Measurements from ENCODE around the gene SHOX.

The SHOX gene

DNA sequence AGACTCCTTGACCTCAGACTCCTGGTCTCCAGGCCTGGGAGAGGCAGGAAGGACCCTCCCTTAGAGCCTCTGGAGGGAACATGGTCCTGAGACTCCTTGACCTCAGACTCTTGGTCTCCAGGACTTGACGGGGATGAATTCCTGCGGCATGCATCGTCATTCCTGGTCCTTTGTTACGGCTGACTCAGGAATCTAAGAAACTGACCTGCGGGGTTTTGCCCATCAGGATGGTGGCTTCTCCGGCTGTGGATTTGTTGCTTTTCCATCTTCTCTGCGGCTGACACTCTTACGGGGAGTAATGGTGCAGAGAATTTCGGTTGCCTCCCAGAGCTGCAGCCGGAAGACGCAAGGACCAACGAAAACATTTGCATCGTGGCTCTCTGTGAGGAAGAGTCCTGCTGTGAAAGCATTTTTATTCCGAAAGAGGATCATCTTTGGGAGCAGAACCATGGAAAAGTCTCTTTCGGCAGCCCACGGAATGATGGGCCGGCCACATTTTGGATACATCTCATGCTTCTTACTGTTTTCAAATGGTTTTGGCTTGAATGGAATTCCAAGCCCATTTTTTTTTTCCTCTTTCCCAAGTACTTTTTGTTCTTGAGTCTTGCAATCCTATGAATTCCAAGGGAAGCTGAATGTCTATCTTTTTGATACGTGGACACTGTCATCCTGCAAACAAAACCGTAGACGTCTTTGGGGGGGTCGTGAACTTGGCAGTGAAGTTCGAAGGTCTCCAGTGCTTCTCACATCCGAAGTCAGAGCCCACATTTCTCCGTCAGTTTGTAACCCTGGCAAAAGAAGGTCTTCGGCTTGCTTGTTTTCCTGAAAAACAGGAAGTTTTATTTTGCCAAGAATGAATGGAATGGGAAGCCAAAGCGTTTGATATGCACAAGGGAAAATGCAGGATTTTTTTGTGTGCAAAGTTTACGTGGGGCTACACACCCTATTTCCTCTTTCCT is 36.5 kb downstream of the SHOX start:
- no peak for DNase-seq (ENCODE audit: low spot score)

DNA sequence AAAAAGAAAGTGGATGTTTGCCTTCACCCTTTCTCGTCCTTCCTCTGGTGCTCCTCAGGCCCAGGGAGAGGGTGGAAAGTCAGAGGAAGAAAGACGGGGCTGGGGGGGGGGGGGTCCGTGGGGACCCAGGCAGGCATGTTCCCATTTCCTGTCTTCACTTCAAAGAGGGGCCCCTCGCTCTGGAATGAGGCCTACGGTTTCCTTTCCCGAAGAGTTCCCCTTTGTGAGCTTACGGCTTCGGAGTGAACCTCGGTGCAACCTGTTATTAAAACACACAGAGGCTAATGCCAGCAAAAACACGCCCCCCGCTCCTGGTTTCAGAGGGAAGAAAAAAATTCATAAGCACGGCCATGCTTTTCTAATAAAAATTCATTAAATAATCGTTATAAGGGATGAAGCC is 40.1 kb downstream of the SHOX start:
- DNase-seq (ENCODE audit: low spot score): no peak

DNA sequence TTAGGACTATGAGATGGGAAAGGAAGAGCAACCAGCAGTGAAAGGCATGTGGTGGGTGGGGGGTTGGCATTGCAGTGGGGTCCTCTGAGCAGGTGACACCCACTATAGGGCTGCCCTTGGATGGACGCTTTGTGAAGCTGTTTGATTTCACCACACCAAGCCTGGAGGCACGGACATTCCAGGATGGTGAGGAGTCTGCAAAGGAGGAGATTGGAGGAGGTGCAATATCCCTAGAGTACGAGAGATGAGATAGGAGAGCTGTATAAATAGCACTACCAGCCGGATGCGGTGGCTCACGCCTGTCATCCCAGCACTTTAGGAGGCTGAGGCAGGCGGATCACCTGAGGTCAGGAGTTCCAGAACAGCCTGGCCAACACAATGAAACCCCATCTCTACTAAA is 42.3 kb downstream of the SHOX start:
- DNase-seq (ENCODE audit: low spot score): no peak

DNA sequence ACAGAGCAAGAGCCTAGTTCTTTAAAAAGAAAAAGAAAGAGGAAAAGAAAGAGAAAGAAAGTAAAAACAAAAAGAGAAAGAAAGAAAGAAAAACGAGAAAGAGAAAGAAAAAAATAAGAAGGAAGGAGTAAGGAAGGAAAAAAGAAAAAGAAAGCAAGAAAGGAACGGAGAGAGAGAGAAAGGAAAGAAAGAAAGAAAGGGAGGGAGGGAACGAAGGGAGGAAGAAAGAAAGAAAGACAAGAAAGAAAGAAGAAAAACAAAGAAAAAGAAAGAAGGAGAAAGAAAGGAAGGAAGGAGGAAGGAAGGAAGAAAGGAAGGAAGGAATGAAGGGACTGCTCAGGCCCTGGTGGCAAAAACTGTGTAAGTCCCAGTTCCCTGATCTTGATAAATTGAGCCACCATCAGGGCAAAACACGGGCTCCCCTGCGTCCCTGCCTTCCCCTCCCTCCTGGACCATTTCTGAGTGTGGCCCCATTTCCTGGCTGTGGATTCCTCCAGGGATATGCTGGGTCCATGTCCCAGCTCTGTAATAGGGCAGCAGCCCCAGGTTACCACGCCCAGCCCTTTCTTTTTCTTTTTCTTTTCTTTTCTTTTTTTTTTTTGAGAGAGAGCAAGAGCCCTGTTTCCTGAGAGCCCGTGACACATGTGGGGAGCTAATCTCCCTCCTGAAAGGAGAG is 44.8 kb downstream of the SHOX start:
- no peak for DNase-seq (ENCODE audit: low spot score)

DNA sequence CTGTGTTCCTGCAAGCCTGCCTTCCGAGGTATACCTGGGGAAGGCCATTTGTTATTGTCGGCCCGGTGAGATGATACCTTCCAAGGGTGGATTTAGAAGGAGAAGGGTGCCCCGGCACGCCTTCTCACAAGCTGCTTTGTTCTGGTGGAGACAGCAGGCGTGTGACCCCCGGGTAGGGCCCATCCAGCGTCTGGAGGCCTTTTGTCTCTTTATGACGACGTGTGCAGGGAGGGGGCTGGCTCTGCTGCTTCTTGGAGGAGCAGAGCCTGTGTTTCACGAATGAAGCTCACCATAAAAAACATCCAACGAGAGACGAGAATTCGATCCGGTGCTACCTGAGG is 45.3 kb downstream of the SHOX start:
- DNase-seq (ENCODE audit: low spot score): no peak

DNA sequence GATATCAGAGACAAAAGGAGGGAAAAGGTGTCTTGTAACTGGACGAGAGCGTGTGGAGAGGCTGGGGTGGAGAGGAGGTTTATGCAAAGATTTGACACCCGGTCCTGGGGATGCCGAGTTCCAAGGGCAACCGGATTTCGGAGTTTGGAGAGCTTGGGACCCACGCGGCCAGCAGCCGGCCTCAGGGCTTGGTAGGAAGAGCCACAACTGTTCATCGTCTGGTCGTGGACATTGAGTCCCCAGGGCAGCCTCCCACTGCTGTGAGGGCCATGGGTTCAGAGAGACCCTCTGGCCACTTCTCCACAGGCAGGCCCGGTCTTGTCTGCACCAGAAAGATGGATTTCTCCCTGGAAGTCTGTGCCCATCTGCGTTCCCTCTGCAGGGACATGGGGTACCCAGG is 46.8 kb downstream of the SHOX start:
- DNase-seq (ENCODE audit: low spot score): no peak

DNA sequence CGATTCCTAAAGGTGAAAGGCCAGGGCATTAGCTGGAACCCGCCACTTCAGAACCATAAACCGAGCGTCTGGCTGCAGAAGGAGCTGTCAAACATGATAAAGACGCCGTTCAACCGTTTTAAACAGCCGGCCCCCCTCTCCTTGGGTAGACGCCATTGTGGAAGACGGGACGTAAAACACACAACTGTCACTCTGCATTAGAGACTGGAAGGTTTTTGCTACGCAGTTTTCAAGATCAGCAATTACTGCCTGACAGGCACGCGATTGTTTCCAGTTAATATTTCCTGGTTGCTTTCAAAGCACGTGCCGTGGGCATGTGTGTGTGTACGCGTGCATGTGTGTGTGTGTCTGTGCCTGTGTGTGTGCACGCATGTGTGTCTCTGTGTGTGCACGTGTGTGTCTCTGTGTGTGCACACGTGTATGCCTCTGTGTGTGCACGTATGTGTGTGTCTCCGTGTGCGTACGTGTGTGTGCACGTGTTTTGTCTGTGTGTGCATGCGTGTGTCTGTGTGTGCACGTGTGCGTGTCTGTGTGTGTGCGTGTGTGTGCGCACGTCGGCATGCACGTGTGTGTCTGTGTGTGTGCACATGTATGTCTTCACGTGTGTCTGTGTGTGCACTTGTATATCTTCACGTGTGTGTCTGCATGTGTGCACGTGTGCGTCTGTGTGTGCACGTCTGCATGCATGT is 48.8 kb downstream of the SHOX start:
- DNase-seq (ENCODE audit: low spot score): no peak

DNA sequence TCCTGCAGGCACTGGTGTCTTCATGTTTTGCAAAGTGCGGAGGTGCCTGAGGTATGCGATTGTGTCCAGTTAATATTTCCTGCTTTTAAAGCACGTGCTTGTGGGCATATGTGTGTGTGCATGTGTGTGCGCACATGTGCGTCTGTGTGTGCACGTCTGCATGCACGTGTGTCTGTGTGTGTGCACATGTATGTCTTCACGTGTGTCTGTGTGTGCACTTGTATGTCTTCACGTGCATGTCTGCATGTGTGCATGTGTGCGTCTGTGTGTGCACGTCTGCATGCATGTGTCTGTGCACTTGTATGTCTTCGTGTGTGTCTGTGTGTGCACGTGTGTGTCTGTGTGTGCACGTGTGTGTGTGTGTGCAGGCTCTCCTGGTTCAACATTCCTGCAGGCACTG is 49.5 kb downstream of the SHOX start:
- no peak for DNase-seq (ENCODE audit: low spot score)

DNA sequence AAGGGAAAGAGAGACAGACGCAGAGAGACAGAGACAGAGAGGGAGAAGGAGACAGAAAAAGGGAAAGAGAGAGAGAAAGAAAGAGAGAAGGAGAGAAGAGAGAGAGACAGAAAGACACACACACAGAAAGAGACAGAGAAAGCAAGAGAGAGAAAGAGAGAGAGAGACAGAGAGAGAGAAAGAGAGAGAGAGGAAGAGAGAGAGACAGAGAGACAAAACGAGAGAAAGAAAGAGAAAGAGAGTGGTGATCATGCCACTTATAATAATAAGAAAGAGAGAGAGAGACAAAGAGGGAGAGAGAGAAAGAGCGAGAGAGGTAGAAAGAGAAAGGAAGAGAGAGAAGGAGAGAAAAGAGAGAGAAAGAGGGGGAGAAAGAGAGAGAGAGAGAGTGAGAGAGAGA is 51.4 kb downstream of the SHOX start:
- no peak for DNase-seq (ENCODE audit: low spot score)

DNA sequence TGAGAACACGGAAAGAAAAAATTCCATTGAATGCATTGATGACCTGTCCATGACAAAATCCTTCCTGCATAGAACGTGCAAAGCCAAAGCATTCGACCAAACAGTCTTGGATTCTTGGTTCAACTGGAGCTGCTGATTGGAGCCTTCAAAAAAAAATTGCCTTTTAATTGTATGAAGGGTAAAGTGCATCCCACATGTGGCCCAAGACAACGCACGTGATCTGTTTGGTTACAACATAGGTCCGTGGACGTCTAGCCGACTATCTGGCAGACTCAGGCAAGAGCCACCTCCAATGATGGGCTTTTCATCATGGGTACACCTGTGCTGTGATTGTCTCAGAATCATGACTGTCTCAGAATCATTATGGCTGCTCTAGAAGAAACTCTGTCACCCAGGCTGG is 52.3 kb downstream of the SHOX start:
- DNase-seq (ENCODE audit: low spot score): no peak

DNA sequence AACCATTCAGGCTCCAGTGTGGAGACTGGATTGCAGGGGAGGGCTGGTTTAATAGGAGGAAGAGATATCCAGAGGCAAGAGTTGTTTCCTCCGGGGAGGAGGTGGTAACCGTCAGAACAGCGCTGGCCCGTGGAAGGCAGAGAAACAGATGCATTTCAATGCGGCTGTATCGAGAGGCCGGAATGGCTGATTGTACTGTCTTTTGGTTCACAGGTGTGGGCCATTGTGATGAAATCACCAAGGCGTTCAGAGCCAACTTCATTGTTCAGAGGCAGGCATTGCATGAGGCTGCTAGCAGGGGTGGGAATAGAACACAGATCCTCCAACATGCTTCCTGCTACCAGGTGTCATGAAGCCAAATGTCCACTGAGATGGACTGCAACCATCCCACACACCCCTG is 53.0 kb downstream of the SHOX start:
- DNase-seq (ENCODE audit: low spot score): no peak

DNA sequence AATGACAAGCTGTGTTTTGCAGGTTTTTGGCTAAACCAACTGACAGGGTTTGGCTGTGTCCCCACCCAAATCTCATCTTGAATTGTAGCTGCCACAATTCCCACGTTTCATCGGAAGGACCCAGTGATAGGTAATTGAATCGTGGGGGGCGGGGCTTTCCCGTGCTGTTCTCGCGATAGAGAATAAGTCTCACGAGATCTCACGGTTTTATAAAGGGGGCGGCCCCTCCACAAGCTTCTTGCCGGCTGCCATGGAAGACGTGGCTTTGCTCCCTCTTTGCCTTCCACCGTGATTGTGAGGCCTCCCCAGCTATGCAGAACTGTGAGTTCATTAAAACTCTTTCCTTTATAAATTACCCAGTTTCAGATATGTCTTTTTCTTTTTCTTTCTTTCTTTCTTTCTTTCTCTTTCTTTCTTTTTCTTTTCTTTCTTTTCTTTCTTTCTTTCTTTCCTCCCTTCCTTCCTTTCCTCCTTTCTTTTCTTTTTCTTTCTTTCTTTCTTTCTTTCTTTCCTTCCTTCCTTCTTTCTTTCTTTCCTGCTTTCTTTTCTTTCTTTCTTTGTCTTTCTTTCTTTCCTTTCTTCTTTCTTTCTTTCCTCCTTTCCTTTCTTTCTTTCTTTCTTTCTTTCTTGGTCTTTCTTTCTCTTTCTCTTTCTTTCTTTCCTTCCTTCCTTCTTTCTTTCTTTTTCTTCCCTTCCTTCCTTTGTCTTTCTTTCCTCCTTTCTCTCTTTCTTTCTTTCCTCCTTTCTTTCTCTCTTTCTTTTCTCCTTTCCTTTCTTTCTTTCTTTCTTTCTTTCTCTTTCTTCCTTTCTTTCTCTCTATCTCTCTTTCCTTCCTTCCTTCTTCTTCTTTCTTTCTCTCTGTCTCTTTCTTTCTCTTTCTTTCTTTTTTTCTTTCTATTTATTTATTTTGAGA is 54.8 kb downstream of the SHOX start:
- no peak for DNase-seq (ENCODE audit: low spot score)

DNA sequence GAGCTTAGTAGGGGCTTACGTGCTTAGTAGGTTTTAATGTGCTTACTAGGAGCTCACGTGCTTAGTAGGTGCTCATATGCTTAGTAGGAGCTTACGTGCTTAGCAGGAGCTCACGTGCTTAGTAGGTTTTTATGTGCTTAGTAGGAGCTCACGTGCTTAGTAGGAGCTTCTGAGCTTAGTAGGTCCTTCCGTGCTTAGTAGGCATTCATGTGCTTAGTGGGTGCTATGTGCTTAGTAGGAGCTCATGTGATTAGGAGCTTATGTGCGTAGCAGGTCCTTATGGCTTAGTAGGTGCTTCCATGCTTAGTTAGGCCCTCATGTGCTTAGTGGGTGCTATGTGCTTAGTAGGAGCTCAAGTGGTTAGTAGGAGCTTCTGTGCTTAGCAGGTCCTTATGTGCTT is 59.4 kb downstream of the SHOX start:
- no peak for DNase-seq (ENCODE audit: low spot score)

DNA sequence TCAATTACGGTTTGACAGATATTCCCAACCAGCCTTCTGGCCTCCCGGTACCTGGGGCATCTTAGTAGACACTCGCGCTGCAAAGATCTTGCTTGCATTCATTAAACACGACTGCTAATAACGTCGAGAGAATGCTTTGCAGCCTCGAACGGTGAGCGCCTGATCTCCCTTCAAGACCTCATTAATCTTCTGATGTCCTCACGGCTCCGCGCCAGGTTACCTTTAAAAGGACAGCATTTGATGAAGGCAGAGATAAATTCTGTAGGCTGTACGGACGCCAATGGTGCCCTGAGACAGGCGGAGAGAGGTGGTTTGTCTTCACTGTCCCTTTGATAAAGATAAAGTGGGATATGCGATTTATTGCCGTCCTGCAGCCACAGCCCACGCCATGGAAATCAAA is 64.2 kb downstream of the SHOX start:
- no peak for DNase-seq (ENCODE audit: low spot score)

DNA sequence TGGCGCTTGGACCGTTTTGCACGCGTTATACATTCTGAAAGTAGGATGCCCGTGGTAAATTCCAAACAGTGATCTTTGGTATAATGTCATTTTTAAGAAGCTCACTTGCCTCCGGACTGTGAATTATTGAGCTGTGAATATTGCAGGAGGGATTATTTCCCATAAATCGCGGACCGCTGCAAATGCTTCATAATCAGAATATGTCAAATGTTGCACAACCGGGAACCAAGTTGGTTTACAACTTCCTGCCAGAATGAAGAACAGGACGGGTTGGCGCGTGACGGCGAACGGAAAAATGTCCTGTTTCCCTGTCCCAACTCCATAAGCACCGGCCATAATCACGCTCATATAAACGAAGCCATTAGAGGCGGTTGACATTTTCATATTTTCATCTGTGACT is 67.6 kb downstream of the SHOX start:
- DNase-seq (ENCODE audit: low spot score): no peak

DNA sequence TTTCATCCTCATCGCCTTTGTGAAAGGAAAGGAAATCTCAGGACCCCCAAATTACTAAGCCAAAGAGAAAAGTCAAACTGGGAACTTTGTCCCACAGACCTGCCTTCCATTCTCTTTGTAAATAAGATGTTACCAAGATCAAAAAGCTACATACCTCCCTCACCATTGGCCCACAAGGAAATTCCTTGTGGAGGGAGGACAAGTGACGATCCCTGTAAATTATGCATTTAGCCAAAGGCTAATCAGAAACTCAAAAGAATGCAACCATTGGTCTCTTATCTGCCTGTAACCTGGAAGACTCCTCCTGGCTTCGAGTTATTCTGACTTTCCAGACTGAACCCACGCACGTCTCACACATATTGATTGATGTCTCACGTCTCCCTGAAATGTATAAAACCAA is 70.3 kb downstream of the SHOX start:
- no peak for DNase-seq (ENCODE audit: low spot score)

DNA sequence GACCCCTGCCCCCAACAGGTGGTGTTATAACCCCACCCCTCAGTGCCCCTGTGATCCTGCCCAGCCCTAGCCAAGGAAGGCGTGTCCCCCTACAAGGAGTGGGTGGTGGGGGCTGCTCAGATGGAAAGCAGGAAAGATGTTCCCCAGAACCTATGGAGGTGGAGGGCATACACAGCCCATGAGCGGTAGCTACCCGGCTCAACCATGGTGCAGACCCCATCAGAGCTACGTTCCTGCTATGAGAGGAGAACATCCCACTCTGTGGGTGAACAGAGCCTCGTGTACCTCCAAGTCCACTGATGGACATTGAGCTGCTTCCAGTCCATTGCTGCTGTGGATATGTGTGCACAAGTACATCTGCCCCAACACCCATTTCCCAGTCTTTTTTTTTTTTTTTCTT is 71.1 kb downstream of the SHOX start:
- DNase-seq (ENCODE audit: low spot score): no peak

DNA sequence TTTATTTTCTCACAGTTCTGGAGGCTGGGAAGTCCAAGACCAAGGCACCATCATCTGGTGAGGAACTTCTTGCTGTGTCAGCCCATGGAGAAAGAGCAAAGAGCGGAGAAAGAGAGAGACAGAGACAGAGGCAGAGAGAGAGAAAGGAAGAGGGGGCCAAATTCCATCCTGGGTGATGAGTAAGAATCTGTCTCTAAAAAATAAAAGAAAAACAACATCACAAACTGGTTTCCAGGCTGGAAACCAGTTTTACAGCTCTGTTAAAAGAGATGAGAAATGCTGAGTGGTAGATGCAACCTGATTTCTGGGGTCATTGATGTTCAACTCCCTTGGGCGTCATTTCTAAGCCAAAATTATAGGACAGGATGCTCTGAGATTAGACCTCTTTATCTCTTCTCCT is 72.9 kb downstream of the SHOX start:
- DNase-seq (ENCODE audit: low spot score): no peak

DNA sequence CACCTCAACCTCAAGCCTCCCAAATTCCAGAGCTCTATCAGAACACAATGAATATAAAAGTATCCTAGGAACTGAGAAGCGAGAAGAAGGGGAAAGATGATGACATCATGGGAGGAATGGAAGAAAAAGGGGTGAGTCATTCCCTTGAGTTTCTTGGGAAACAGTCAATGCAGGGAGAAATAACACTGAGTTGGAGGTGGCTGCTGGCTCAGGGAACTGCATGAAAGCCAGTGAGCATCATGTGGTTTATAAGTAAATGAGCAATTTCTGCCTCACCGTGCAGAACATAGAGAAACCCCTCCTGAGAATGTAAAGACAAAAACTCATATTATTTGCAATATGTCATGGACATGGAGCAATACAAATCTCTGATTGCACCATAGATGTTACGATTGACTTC is 73.3 kb downstream of the SHOX start:
- DNase-seq (ENCODE audit: low spot score): no peak
